ENCODE data around the gene MAGED1. TPM values are rescaled to one million over a fixed set of nuclear protein-coding genes. Genes with fewer than 3 reads are reported as not detected.
A peak's percentile ranks its signal among the peaks of the same experiment; 100 is the strongest.

The MAGED1 gene, protein sequence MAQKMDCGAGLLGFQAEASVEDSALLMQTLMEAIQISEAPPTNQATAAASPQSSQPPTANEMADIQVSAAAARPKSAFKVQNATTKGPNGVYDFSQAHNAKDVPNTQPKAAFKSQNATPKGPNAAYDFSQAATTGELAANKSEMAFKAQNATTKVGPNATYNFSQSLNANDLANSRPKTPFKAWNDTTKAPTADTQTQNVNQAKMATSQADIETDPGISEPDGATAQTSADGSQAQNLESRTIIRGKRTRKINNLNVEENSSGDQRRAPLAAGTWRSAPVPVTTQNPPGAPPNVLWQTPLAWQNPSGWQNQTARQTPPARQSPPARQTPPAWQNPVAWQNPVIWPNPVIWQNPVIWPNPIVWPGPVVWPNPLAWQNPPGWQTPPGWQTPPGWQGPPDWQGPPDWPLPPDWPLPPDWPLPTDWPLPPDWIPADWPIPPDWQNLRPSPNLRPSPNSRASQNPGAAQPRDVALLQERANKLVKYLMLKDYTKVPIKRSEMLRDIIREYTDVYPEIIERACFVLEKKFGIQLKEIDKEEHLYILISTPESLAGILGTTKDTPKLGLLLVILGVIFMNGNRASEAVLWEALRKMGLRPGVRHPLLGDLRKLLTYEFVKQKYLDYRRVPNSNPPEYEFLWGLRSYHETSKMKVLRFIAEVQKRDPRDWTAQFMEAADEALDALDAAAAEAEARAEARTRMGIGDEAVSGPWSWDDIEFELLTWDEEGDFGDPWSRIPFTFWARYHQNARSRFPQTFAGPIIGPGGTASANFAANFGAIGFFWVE
- 10 to 100 TPM; 27.2 to 31.3 (median 28.9) TPM for total RNA-seq

DNA sequence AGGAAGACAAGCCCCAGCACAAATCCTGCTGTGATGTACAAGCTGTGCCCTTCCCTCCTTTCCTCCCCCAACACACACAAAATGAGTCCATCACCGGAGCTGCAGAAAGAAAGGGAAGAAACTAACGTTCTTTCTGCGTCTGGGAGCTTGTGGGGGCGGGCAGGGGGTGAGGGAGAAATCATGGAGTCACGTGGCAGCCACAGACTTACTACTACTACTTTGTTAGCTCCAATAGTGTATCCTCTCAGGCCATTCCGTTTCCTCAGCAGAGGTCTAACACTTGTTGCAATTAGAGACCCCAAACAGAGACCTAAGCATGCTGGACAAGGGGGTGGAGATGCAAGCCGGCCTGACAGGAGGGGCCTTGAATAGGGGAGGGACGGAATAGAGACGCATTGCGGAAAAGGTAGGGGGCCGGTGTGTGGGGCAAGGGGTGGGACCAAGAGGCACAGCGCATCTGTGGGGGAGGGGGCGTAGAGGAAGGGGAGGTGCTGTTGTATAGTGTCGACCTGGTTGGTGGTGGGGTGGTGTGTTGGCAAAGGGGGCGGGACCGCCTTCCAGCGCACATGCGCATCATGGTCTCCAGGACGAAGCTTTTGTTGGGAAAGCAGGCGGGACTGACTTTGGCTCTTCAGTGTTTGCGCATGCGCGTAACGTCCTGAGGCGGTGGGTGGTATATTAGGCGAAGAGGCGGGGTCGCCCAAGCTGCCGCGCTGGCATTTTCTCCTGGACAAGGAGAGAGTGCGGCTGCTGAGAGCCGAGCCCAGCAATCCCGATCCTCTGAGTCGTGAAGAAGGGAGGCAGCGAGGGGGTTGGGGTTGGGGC is at the start of gene MAGED1:
MAGED1 (plus strand) TSS at position 703 of the 825 bp plus-strand sequence. CDS start 682 bp downstream, outside the sequence.
- Mint-ChIP-seq H3K9me3 (no peaks in the 10 kb centered on the region), H3K4me1 (ENCODE audit: low read depth) (peaks cover 15% of the 10 kb centered on the region), H3K36me3 (ENCODE audit: insufficient read depth) (peaks cover 2% of the 10 kb centered on the region), H3K4me3 (peak within 1 kb of the TSS; percentile 90), H3K27me3 (ENCODE audit: low read depth) (no peaks in the 10 kb centered on the region)
- peak; percentile 85 to 88 for ATAC-seq
- DNase-seq = peak; percentile 69

DNA sequence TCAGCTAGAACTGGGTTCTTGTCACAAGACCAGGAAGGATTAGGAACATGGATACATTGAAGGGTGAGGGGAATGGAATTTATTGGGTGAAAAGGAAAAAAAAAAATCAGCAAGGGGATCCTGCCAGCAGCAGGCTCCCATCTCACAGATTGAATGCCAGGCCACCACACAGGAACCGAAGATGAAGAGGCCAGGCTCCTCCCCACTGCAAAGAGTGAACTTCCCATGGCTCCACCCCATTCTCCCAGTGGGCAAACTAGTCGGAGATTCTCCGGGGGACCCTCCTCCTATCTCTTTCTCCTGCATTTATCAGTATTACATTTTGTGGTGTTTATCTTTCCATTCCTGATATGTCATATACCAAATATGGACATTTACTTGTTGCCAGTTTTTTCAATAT is 46.0 kb upstream of the MAGED1 start:
- Mint-ChIP-seq H3K9me3 (peaks cover 3% of the 10 kb centered on the region), H3K36me3 (ENCODE audit: insufficient read depth) (peaks cover 25% of the 10 kb centered on the region), H3K27me3 (ENCODE audit: low read depth) (no peaks in the 10 kb centered on the region), H3K4me3 (no peak overlapping the region), H3K4me1 (ENCODE audit: low read depth) (no peaks in the 10 kb centered on the region)
- ATAC-seq = no peak
- DNase-seq = no peak

DNA sequence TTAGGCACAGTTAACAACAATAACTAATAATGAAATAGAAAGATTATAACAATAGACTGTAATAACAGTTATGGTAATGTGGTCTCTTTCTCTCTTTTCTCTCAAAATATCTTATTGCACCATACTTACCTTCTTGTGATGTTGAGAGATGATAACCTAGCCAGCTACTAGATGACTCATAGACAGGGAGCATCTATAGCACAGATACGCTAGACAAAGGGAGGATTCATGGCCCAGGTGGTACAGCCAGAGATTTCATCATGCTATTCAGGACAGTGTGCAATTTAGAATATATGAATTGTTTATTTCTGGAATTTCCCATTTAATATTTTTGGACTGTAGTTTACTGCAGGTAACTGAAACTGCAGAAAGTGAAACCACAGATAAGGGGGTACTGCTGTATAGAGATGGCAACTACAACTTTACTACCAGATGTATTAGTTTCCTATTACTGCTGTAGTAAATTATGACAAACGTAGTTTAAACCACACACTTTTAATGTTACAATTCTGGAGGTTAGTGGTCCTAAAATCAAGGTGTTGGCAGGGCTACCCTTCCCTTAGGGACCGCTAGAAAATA is 41.8 kb upstream of the MAGED1 start:
- Mint-ChIP-seq H3K36me3 (ENCODE audit: insufficient read depth) (peaks cover 43% of the 10 kb centered on the region), H3K4me3 (no peak overlapping the region), H3K9me3 (peaks cover 6% of the 10 kb centered on the region), H3K27me3 (ENCODE audit: low read depth) (no peaks in the 10 kb centered on the region), H3K4me1 (ENCODE audit: low read depth) (no peaks in the 10 kb centered on the region)
- no peak for DNase-seq
- ATAC-seq = peak in 1 of 2 donors; percentile 32

DNA sequence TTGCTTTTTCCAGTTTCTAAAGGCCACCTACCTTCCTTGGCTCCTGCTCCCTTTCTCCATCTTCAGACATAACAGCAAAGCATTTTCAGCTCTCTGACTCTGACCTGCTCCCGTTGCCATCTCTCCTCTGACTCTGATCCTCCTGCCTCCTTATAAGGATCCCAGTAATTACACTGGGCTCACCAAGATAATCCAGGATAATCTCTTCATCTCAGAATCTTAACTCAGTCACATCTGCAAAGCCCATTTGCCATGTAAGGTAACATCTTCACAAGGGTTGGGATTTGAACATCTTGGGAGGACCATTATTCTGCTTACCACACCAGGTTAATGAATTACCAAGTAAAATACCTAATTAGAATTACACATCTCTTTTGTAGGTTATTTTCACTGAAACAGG is 41.3 kb upstream of the MAGED1 start:
- H3K36me3 Mint-ChIP-seq (ENCODE audit: insufficient read depth) = peaks cover 46% of the 10 kb centered on the region
- H3K9me3 Mint-ChIP-seq = peaks cover 11% of the 10 kb centered on the region
- H3K4me1 Mint-ChIP-seq (ENCODE audit: low read depth) = no peaks in the 10 kb centered on the region
- no peak overlapping the region for H3K4me3 Mint-ChIP-seq
- ATAC-seq (no peak), DNase-seq (no peak)
- no peaks in the 10 kb centered on the region for H3K27me3 Mint-ChIP-seq (ENCODE audit: low read depth)

DNA sequence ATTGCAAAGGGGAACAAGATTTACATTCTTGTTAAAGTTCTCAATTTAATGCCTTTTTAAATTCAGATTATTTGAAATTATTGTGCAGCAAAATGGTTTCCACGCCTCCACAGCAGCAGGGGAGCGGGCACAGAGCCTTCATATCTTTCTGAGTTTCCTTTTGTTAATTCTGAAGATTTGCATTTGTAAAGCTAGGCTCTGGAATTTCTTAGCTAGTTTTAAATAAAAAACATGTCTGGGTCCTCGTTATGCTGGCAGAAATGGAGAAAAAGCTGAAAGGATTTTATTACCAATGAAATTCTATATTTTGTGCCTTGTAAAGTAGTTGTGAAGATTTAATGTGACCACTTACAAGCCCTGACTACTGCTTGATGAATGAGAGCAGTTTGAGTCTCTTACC is 40.8 kb upstream of the MAGED1 start:
- ATAC-seq = no peak
- no peak for DNase-seq
- Mint-ChIP-seq H3K4me1 (ENCODE audit: low read depth) (no peaks in the 10 kb centered on the region), H3K9me3 (peaks cover 14% of the 10 kb centered on the region), H3K27me3 (ENCODE audit: low read depth) (no peaks in the 10 kb centered on the region), H3K36me3 (ENCODE audit: insufficient read depth) (peaks cover 49% of the 10 kb centered on the region), H3K4me3 (no peak overlapping the region)

DNA sequence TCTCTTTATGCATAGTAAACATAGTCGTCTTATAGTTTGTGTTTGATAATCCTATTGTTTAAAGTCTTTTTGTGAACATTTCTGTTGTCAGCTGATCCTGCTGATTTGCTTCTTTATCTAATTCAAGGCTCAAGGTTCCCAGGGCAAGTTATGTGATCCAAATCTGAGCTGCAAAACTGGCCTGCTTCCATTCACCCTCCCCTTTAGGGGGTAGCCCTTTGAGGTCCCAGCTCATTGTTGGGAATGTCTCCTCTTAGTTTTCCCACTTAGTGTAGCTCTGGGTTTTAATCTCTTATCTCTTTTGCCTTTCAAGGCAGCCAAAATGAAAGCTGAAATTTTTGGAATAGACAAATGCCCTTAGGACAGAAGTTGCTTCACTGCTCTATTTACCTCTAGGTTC is 40.2 kb upstream of the MAGED1 start:
- DNase-seq (no peak), ATAC-seq (no peak)
- H3K36me3 Mint-ChIP-seq (ENCODE audit: insufficient read depth) = peaks cover 51% of the 10 kb centered on the region
- peaks cover 14% of the 10 kb centered on the region for H3K9me3 Mint-ChIP-seq
- no peaks in the 10 kb centered on the region for H3K4me1 Mint-ChIP-seq (ENCODE audit: low read depth)
- H3K4me3 Mint-ChIP-seq = no peak overlapping the region
- no peaks in the 10 kb centered on the region for H3K27me3 Mint-ChIP-seq (ENCODE audit: low read depth)

DNA sequence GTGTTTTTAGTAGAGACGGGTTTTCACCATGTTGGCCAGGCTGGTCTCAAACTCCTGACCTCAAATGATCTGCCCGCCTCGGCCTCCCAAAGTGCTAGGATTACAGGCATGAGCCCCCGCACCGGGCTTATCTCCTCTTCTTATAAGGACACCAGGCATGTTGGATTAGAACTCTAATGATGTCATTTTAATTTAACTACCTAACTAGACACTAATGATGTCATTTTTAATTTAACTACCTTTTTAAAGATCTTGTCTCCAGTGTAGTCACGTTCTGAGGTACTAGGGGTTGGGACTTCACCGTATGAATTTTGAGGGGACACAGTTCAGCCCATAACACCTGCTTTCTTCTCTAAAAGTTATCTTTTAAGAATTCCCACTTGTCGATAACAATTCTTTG is 37.7 kb upstream of the MAGED1 start:
- Mint-ChIP-seq H3K9me3 (peaks cover 14% of the 10 kb centered on the region), H3K4me3 (no peak overlapping the region), H3K27me3 (ENCODE audit: low read depth) (no peaks in the 10 kb centered on the region), H3K36me3 (ENCODE audit: insufficient read depth) (peaks cover 51% of the 10 kb centered on the region), H3K4me1 (ENCODE audit: low read depth) (no peaks in the 10 kb centered on the region)
- no peak for DNase-seq
- ATAC-seq = no peak

DNA sequence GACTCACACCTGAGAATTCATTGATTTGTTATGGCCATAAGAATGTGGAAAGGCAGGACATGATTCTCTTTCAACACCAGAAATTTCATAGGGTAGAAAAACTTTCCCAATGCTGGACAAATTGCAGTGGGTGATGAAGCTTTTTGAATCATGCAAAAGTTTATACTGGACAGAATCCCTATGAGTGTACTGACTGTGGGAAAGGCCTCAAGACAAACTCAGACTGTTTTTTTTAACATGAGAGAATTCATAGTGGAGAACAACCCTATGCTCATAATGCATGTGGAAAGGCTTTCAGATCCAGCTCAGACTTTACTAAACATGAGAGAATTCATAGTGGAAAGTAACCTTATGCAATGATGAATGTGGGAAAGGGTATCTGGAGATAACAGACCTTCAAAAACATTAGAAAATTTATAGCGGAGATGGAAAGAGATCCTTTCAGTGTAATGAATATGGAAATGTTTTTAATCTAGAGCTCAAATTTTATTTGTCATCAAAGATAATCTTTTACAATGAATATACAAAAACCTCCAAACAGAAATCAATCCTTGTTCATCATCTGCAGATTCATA is 36.2 kb upstream of the MAGED1 start:
- peaks cover 43% of the 10 kb centered on the region for H3K36me3 Mint-ChIP-seq (ENCODE audit: insufficient read depth)
- no peaks in the 10 kb centered on the region for H3K4me1 Mint-ChIP-seq (ENCODE audit: low read depth)
- peaks cover 14% of the 10 kb centered on the region for H3K9me3 Mint-ChIP-seq
- ATAC-seq (no peak), DNase-seq (no peak)
- no peaks in the 10 kb centered on the region for H3K27me3 Mint-ChIP-seq (ENCODE audit: low read depth)
- H3K4me3 Mint-ChIP-seq = no peak overlapping the region

DNA sequence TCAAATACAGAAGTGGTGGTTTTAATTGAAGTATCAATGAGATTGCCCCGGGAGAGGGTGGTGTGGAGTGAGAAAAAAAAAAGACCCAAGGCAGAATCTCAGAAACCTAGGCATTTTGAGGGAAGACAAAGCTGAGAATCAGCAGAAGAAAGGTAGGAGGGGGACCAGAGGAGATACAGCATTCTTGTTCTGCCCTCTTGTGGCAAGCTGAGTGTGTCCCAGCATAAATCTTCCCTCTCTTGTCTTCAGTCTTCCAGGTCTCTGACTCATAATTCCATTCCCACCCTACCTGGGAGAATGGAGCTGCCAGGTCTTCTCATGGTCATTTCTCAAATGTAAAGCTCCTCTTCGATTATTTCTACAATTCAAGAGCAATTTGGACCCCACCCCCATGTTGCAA is 32.7 kb upstream of the MAGED1 start:
- no peaks in the 10 kb centered on the region for H3K27me3 Mint-ChIP-seq (ENCODE audit: low read depth)
- ATAC-seq (no peak), DNase-seq (no peak)
- no peak overlapping the region for H3K4me3 Mint-ChIP-seq
- H3K4me1 Mint-ChIP-seq (ENCODE audit: low read depth) = peaks cover 10% of the 10 kb centered on the region
- H3K9me3 Mint-ChIP-seq = peaks cover 17% of the 10 kb centered on the region
- H3K36me3 Mint-ChIP-seq (ENCODE audit: insufficient read depth) = peaks cover 27% of the 10 kb centered on the region

DNA sequence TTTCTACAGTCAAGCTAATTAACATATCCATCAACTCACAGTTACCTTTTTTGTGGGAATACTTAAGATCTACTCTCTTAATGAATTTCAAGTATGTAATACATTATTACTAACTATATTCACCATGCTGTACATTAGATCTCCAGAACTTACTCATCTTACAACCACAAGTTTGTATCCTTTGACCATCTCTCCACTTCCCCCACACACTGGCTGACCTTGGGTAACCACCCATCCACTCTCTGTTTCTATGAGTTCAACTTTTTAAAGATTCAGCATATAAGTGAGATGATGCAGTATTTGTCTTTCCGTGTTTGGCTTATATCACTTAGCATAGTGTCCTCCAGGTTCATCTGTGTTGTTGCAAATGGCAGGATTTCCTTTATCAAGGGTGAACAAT is 30.5 kb upstream of the MAGED1 start:
- H3K4me1 Mint-ChIP-seq (ENCODE audit: low read depth) = peaks cover 17% of the 10 kb centered on the region
- H3K36me3 Mint-ChIP-seq (ENCODE audit: insufficient read depth) = peaks cover 14% of the 10 kb centered on the region
- no peak for DNase-seq
- no peak overlapping the region for H3K4me3 Mint-ChIP-seq
- no peaks in the 10 kb centered on the region for H3K27me3 Mint-ChIP-seq (ENCODE audit: low read depth)
- no peak for ATAC-seq
- H3K9me3 Mint-ChIP-seq = peaks cover 9% of the 10 kb centered on the region

DNA sequence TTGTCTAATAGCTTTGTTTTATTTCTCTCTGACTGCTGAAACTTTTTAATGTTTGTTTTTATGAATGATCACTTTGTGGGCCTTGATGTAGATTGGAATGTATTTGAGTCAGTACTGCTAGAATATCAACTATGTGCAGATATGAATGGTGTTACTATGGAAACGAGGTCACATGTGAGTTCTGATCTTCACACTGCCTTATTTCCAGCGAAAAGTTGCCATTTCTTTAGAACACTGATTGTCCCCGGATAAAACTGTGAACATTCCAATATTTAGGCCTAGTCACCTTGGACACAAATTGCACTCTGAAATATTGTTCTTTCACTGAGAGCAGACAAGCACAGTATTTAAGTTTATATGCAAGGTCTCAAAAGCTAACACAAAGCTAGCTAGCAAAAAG is 27.2 kb upstream of the MAGED1 start:
- H3K9me3 Mint-ChIP-seq = peaks cover 9% of the 10 kb centered on the region
- no peaks in the 10 kb centered on the region for H3K27me3 Mint-ChIP-seq (ENCODE audit: low read depth)
- DNase-seq = no peak
- H3K4me1 Mint-ChIP-seq (ENCODE audit: low read depth) = peaks cover 17% of the 10 kb centered on the region
- ATAC-seq = no peak
- H3K4me3 Mint-ChIP-seq = no peak overlapping the region
- peaks cover 14% of the 10 kb centered on the region for H3K36me3 Mint-ChIP-seq (ENCODE audit: insufficient read depth)

DNA sequence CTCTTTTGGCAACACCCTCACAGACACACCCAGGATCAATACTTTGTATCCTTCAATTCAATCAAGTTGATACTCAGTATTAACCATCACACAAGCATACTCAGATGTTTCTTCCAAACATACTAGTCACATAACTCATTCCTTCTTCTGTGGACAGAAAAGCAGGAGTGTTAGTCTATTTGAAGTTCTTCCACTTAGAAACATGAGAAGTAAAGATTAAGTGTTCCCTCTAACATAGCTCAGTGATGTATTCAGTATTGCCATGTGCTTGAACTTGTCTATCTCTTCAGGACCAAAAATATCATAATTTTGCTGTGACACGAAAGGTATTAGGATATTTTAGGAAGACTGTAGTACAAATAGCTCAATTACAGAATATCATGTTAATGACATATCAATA is 25.8 kb upstream of the MAGED1 start:
- ATAC-seq = no peak
- H3K9me3 Mint-ChIP-seq = peaks cover 9% of the 10 kb centered on the region
- H3K36me3 Mint-ChIP-seq (ENCODE audit: insufficient read depth) = peaks cover 16% of the 10 kb centered on the region
- H3K4me3 Mint-ChIP-seq = no peak overlapping the region
- peaks cover 17% of the 10 kb centered on the region for H3K4me1 Mint-ChIP-seq (ENCODE audit: low read depth)
- H3K27me3 Mint-ChIP-seq (ENCODE audit: low read depth) = no peaks in the 10 kb centered on the region
- no peak for DNase-seq

DNA sequence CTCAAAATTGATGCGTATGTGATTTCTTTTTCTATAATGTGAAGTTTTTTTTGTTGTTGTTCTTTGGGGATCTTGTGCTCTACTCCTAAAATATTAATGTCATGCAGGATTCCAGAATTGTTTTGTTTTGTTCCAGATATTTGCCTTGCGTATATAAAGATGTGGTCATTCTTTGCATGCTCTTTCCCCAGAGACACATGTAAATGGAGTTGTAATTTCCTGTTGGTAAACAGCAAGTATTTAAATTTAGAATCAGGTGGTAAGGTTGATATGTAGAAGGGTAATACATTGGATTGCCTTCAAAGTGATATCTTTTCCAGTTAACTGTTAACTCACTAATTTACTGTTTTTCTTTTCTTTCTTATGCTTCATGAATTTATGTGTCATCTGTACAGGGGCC is 23.1 kb upstream of the MAGED1 start:
- no peak for DNase-seq
- no peak for ATAC-seq
- Mint-ChIP-seq H3K4me3 (no peak overlapping the region), H3K9me3 (no peaks in the 10 kb centered on the region), H3K4me1 (ENCODE audit: low read depth) (peaks cover 14% of the 10 kb centered on the region), H3K36me3 (ENCODE audit: insufficient read depth) (peaks cover 10% of the 10 kb centered on the region), H3K27me3 (ENCODE audit: low read depth) (no peaks in the 10 kb centered on the region)

DNA sequence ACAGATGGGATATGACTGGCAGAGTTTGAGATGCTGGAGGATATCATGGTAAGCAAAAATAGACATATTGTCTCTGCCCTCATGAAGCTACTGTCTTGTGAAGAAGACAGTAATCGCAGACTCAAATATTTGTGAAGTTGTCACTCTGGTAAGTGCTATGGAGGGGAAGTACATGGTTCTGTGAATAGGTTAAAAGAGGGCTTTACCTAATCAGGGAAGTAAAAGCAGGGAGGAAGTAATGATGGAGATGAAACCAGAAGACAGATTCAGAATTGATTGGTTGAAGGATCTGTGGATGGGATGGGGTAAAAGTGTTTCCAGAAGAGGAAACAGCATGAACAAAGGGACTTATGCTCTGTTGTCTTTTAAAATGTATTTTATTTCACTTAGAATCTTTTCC is 19.3 kb upstream of the MAGED1 start:
- DNase-seq (no peak), ATAC-seq (no peak)
- H3K4me3 Mint-ChIP-seq = no peak overlapping the region
- H3K4me1 Mint-ChIP-seq (ENCODE audit: low read depth) = peaks cover 3% of the 10 kb centered on the region
- no peaks in the 10 kb centered on the region for H3K9me3 Mint-ChIP-seq
- H3K27me3 Mint-ChIP-seq (ENCODE audit: low read depth) = no peaks in the 10 kb centered on the region
- peaks cover 6% of the 10 kb centered on the region for H3K36me3 Mint-ChIP-seq (ENCODE audit: insufficient read depth)

All from activated T-cell treated with anti-CD3 and anti-CD28 coated beads, Interleukin-2, amount 50 U/mL, for 4 hours (primary cell).